ENCODE results near the gene ATG4B. TPM values are rescaled to one million over a fixed set of nuclear protein-coding genes. Genes with fewer than 3 reads are reported as not detected.

ATG4B gene
- total RNA-seq, 2 donors from 2014 or later: 52.0 to 86.1 TPM

- no peak overlapping the region for H3K27ac ChIP-seq
- H3K9me3 ChIP-seq: no peaks in the 10 kb centered on the region
- no peak for ATAC-seq (ENCODE audit: insufficient number of reproducible peaks, low FRiP score, low read depth)
- no peak for DNase-seq (ENCODE audit: low spot score)
- H3K36me3 ChIP-seq: peaks cover 26% of the 10 kb centered on the region
- peaks cover 2 to 12% of the 10 kb centered on the region in 2 donors for H3K4me1 ChIP-seq (ENCODE audit: control insufficient read depth in 1 of 2, low read depth in 2 of 2)
- no peak overlapping the region for H3K4me3 ChIP-seq
- TF ChIP-seq, protein P1, sequence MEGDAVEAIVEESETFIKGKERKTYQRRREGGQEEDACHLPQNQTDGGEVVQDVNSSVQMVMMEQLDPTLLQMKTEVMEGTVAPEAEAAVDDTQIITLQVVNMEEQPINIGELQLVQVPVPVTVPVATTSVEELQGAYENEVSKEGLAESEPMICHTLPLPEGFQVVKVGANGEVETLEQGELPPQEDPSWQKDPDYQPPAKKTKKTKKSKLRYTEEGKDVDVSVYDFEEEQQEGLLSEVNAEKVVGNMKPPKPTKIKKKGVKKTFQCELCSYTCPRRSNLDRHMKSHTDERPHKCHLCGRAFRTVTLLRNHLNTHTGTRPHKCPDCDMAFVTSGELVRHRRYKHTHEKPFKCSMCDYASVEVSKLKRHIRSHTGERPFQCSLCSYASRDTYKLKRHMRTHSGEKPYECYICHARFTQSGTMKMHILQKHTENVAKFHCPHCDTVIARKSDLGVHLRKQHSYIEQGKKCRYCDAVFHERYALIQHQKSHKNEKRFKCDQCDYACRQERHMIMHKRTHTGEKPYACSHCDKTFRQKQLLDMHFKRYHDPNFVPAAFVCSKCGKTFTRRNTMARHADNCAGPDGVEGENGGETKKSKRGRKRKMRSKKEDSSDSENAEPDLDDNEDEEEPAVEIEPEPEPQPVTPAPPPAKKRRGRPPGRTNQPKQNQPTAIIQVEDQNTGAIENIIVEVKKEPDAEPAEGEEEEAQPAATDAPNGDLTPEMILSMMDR (IDR thresholded peaks at IDR 0.05): no peak
- no peaks in the 10 kb centered on the region for H3K27me3 ChIP-seq (replicated peaks; ENCODE audit: insufficient read depth)
These were observed 40.8 kb downstream of the ATG4B start for GRCh38 chr2:241678307-241678706.

- TF ChIP-seq, protein P1 (IDR thresholded peaks at IDR 0.05): no peak
- no peak for DNase-seq (ENCODE audit: low spot score)
- no peak for ATAC-seq (ENCODE audit: insufficient number of reproducible peaks, low FRiP score, low read depth)
- Histone ChIP-seq H3K27ac (no peak overlapping the region), H3K27me3 (replicated peaks; ENCODE audit: insufficient read depth) (no peaks in the 10 kb centered on the region), H3K36me3 (peaks cover 26% of the 10 kb centered on the region), H3K4me1 (ENCODE audit: control insufficient read depth in 1 of 2, low read depth in 2 of 2) (peaks cover 2 to 7% of the 10 kb centered on the region in 2 donors), H3K4me3 (no peak overlapping the region), H3K9me3 (no peaks in the 10 kb centered on the region)
These were observed 41.5 kb downstream of the ATG4B start for GRCh38 chr2:241678784-241679540.

DNA sequence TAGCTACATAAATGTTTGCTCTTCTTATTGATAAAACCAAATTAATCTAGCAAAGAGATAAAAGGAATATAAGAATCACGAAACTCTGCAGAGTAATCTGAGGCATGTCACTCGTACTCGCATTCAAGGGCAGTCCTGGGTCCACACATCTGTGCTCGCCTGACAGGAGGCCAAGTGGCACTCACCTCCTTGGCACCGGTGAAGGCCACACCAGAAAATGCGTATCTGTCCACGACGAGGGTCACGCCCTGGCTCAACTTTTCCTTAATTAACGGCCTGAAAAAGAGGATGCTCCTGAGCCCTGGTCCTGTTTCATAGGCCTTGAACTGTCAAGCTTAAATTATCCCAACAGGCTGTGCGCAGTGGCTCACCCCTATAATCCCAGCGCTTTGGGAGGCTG, 42.6 kb downstream of the ATG4B start:
- no peak for ATAC-seq (ENCODE audit: insufficient number of reproducible peaks, low FRiP score, low read depth)
- no peak overlapping the region for H3K27ac ChIP-seq
- no peak overlapping the region for H3K4me3 ChIP-seq
- H3K9me3 ChIP-seq: no peaks in the 10 kb centered on the region
- DNase-seq (ENCODE audit: low spot score): no peak
- no peaks in the 10 kb centered on the region for H3K4me1 ChIP-seq (ENCODE audit: control insufficient read depth in 1 of 2, low read depth in 2 of 2)
- TF ChIP-seq, protein P1 (IDR thresholded peaks at IDR 0.05): no peak
- peaks cover 26% of the 10 kb centered on the region for H3K36me3 ChIP-seq
- no peaks in the 10 kb centered on the region for H3K27me3 ChIP-seq (replicated peaks; ENCODE audit: insufficient read depth)

GRCh38 chr2:241680827-241681599, 43.5 kb downstream of the ATG4B start:
- TF ChIP-seq, protein P1 (IDR thresholded peaks at IDR 0.05): no peak
- no peak for DNase-seq (ENCODE audit: low spot score)
- peaks cover 22% of the 10 kb centered on the region for H3K36me3 ChIP-seq
- peaks cover 5 to 6% of the 10 kb centered on the region in 2 donors for H3K4me1 ChIP-seq (ENCODE audit: control insufficient read depth in 1 of 2, low read depth in 2 of 2)
- H3K9me3 ChIP-seq: no peaks in the 10 kb centered on the region
- no peaks in the 10 kb centered on the region for H3K27me3 ChIP-seq (replicated peaks; ENCODE audit: insufficient read depth)
- H3K4me3 ChIP-seq: no peak overlapping the region
- H3K27ac ChIP-seq: no peak overlapping the region
- no peak for ATAC-seq (ENCODE audit: insufficient number of reproducible peaks, low FRiP score, low read depth)

DNA sequence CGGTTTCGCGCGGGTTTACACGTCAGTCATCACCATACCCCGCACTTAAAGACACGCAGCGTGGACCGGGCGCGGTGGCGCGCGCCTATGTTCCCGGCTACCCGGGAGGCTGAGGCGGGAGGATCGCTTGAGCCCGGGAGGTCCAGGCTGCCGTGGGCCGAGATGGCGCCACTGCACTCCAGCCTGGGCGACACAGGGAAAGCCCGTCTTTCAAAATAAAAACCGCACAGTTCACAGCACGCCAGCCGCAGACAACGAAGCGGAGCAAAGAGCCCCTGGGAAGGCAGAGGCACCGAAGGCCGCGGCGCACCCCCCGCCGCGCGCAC, 48.8 kb downstream of the ATG4B start:
- H3K4me3 ChIP-seq: peak overlapping the region; percentile 100
- ATAC-seq (ENCODE audit: insufficient number of reproducible peaks, low FRiP score, low read depth) (no peak), DNase-seq (ENCODE audit: low spot score) (no peak)
- H3K9me3 ChIP-seq: no peaks in the 10 kb centered on the region
- no peaks in the 10 kb centered on the region for H3K27me3 ChIP-seq (replicated peaks; ENCODE audit: insufficient read depth)
- peaks cover 14 to 29% of the 10 kb centered on the region in 2 donors for H3K4me1 ChIP-seq (ENCODE audit: control insufficient read depth in 1 of 2, low read depth in 2 of 2)
- H3K36me3 ChIP-seq: peaks cover 17% of the 10 kb centered on the region
- TF ChIP-seq, protein P1 (IDR thresholded peaks at IDR 0.05): no peak
- peak overlapping the region in 1 of 2 donors; percentile 56 for H3K27ac ChIP-seq
